GM12891 (cell line): ENCODE results near the gene PKDREJ.

Experiments
- POLR2A ChIP-seq: IDR thresholded peaks from 2 replicates; pipeline ENCODE4 v1.6.1; 2011; ENCODE audit warnings: low read depth, low read length, control low read depth
- POLR2AphosphoS5 ChIP-seq: IDR thresholded peaks from 2 replicates; pipeline ENCODE4 v1.6.1; 2011; ENCODE audit warnings: low read depth, low read length, control low read depth
- SPI1 ChIP-seq: IDR thresholded peaks from 2 replicates; pipeline ENCODE4 v1.6.1; 2011; ENCODE audit warnings: low read depth, low read length, control low read depth
- TAF1 ChIP-seq: IDR thresholded peaks from 2 replicates; pipeline ENCODE4 v1.6.1; 2011; ENCODE audit warnings: low read depth, low read length, control low read depth

GRCh38 chr22:46242076-46242475 is 21.1 kb downstream of the PKDREJ start:
- TF ChIP-seq POLR2A (no peak), POLR2AphosphoS5 (no peak), SPI1 (no peak), TAF1 (no peak)
